Liver (tissue), 3 donors: ENCODE data around the gene CDH23.

Source experiments
- EGR1 ChIP-seq, 2 donors: IDR thresholded peaks; 2 replicates each; pipeline ENCODE4 v1.6.1; 2016 to 2018; ENCODE audit warnings: antibody characterized with exemption in 2 of 2, low read depth in 2 of 2
- RAD21 ChIP-seq, 2 donors: IDR thresholded peaks; 2 replicates each; pipeline ENCODE4 v1.6.1; 2016; ENCODE audit warnings: antibody characterized with exemption in 2 of 2, mild to moderate bottlenecking in 2 of 2
- TF ChIP-seq, protein P1 (sequence below): fragments of 150-350 bp; IDR thresholded peaks from 2 replicates; pipeline ENCODE4 v1.5.1; 2017; ENCODE audit warnings: improper control_type of control experiment, low read depth, low read length; ENCODE audit not compliant: missing input control
- TF ChIP-seq, protein P2 (sequence below): IDR thresholded peaks from 2 replicates; pipeline ENCODE4 v1.6.1; 2016; ENCODE audit warnings: antibody characterized with exemption
- donor health status: healthy.
- donor health status: healthy.

- TF ChIP-seq, protein P1, sequence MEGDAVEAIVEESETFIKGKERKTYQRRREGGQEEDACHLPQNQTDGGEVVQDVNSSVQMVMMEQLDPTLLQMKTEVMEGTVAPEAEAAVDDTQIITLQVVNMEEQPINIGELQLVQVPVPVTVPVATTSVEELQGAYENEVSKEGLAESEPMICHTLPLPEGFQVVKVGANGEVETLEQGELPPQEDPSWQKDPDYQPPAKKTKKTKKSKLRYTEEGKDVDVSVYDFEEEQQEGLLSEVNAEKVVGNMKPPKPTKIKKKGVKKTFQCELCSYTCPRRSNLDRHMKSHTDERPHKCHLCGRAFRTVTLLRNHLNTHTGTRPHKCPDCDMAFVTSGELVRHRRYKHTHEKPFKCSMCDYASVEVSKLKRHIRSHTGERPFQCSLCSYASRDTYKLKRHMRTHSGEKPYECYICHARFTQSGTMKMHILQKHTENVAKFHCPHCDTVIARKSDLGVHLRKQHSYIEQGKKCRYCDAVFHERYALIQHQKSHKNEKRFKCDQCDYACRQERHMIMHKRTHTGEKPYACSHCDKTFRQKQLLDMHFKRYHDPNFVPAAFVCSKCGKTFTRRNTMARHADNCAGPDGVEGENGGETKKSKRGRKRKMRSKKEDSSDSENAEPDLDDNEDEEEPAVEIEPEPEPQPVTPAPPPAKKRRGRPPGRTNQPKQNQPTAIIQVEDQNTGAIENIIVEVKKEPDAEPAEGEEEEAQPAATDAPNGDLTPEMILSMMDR = no peak
- no peak for TF ChIP-seq EGR1 (IDR thresholded peaks at IDR 0.05; ENCODE audit: low read depth in 2 of 2)
- no peak for TF ChIP-seq RAD21 (IDR thresholded peaks at IDR 0.05)
- TF ChIP-seq, protein P2, sequence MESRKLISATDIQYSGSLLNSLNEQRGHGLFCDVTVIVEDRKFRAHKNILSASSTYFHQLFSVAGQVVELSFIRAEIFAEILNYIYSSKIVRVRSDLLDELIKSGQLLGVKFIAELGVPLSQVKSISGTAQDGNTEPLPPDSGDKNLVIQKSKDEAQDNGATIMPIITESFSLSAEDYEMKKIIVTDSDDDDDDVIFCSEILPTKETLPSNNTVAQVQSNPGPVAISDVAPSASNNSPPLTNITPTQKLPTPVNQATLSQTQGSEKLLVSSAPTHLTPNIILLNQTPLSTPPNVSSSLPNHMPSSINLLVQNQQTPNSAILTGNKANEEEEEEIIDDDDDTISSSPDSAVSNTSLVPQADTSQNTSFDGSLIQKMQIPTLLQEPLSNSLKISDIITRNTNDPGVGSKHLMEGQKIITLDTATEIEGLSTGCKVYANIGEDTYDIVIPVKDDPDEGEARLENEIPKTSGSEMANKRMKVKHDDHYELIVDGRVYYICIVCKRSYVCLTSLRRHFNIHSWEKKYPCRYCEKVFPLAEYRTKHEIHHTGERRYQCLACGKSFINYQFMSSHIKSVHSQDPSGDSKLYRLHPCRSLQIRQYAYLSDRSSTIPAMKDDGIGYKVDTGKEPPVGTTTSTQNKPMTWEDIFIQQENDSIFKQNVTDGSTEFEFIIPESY = no peak
These were observed 388.1 kb downstream of the CDH23 start for GRCh38 chr10:71784679-71785272.
